Naive thymus-derived CD4-positive, alpha-beta T cell (primary cell): Measurements from ENCODE around the gene RBMS3. TPM values are rescaled to one million over a fixed set of nuclear protein-coding genes. Genes with fewer than 3 reads are reported as not detected.

ENCODE experiments used
- ATAC-seq: fragments of 150-1000 bp; cut with Tn5 transposase; 2 replicates; pipeline ENCODE4 v1.10.0; 2021; ENCODE audit warnings: mild to moderate bottlenecking, moderate library complexity
- CTCF ChIA-PET: fragments of 350-600 bp; sonication (Branson Sonifier 250); formaldehyde crosslinking; loops from one replicate; lab custom pipeline; 2021; ENCODE audit warnings: antibody characterized with exemption; lab: Charles Lee
- POLR2A ChIA-PET: fragments of 350-600 bp; sonication (Branson Sonifier 250); formaldehyde crosslinking; loops from one replicate; lab custom pipeline; 2021; ENCODE audit warnings: antibody characterized with exemption, inconsistent platforms; lab: Charles Lee
- DNase-seq, 9 donors: peaks; one replicate each; pipeline versions ENCODE4 v3.0.0 to v3.0.0-alpha.2; 2020 to 2022; ENCODE audit warnings: mixed read lengths in 1 of 9
- H3K27ac ChIP-seq: one replicate; pipeline ENCODE4 v1.7.0; 2013; ENCODE audit warnings: mild to moderate bottlenecking, low read depth, low read length, moderate library complexity
- H3K27me3 ChIP-seq, 2 donors: one replicate each; pipeline ENCODE4 v1.7.0; 2013; ENCODE audit warnings: low read length in 2 of 2, mild to moderate bottlenecking in 2 of 2, moderate library complexity in 2 of 2; ENCODE audit not compliant: control insufficient read depth in 2 of 2, insufficient read depth in 2 of 2
- H3K36me3 ChIP-seq, 3 experiments: 1 replicate in 2 of 3; 2 replicates in 1 of 3; pipeline ENCODE4 v1.7.0; 2013; ENCODE audit warnings: low read length in 3 of 3, mild to moderate bottlenecking in 3 of 3, moderate library complexity in 1 of 3; ENCODE audit not compliant: insufficient read depth in 3 of 3, control insufficient read depth in 2 of 3
- H3K4me1 ChIP-seq, 2 donors: one replicate each; pipeline ENCODE4 v1.7.0; 2013; ENCODE audit warnings: low read length in 2 of 2, mild to moderate bottlenecking in 2 of 2, moderate library complexity in 1 of 2; ENCODE audit not compliant: control insufficient read depth in 2 of 2, insufficient read depth in 2 of 2
- H3K4me3 ChIP-seq: 2 replicates; pipeline ENCODE4 v1.7.0; 2013; ENCODE audit warnings: mild to moderate bottlenecking, low read length
- H3K9me3 ChIP-seq, 3 experiments: 1 replicate in 2 of 3; 2 replicates in 1 of 3; pipeline ENCODE4 v1.7.0; 2013; ENCODE audit warnings: low read length in 3 of 3; ENCODE audit not compliant: control insufficient read depth in 2 of 3
- H3K27ac Mint-ChIP-seq, 9 donors: one replicate each; pipeline ENCODE4 v1.8.0; 2020 to 2022; ENCODE audit warnings: mixed read lengths in 9 of 9, mild to moderate bottlenecking in 8 of 9, moderate library complexity in 5 of 9, inconsistent platforms in 2 of 9
- H3K27me3 Mint-ChIP-seq, 5 donors: one replicate each; pipeline ENCODE4 v1.8.0; 2021 to 2022; ENCODE audit warnings: mixed read lengths in 5 of 5, mild to moderate bottlenecking in 1 of 5
- H3K36me3 Mint-ChIP-seq, 5 donors: one replicate each; pipeline ENCODE4 v1.8.0; 2020 to 2022; ENCODE audit warnings: mixed read lengths in 5 of 5, mild to moderate bottlenecking in 3 of 5, inconsistent platforms in 1 of 5
- H3K4me1 Mint-ChIP-seq, 7 donors: one replicate each; pipeline ENCODE4 v1.8.0; 2020 to 2022; ENCODE audit warnings: mixed read lengths in 7 of 7, mild to moderate bottlenecking in 3 of 7, inconsistent platforms in 1 of 7
- H3K4me3 Mint-ChIP-seq, 10 donors: one replicate each; pipeline ENCODE4 v1.8.0; 2020 to 2022; ENCODE audit warnings: mild to moderate bottlenecking in 10 of 10, mixed read lengths in 10 of 10, moderate library complexity in 6 of 10, inconsistent platforms in 2 of 10
- H3K9me3 Mint-ChIP-seq, 11 donors: one replicate each; pipeline ENCODE4 v1.8.0; 2020 to 2022; ENCODE audit warnings: mixed read lengths in 11 of 11, mild to moderate bottlenecking in 4 of 11, inconsistent platforms in 1 of 11, moderate library complexity in 1 of 11
- intact Hi-C, 2 donors: fragments of 100-400 bp; cut with micrococcal nuclease; formaldehyde crosslinking; loops; one replicate each; pipeline ENCODE4 v1.15.1; 2023
- polyA plus RNA-seq, 2 donors: library from polyadenylated mRNA; unstranded; fragments of 300-500 nt; fragmentation: Illumina TruSeq; gene quantifications; one replicate each; pipeline ENCODE4 v1.2.3, GENCODE V29; 2021
- total RNA-seq, 6 experiments: library from RNA in 5 of 6; stranded (reverse) in 5 of 6; gene quantifications; 1 replicate in 5 of 6; 2 replicates in 1 of 6; pipeline ENCODE4 v1.2.3 and lab custom pipeline; 2021 to 2026

The RBMS3 gene
- total and polyA plus RNA-seq, 7 experiments from 2014 or later, result 0.15 to 4.9 (median 0.49) TPM

DNA sequence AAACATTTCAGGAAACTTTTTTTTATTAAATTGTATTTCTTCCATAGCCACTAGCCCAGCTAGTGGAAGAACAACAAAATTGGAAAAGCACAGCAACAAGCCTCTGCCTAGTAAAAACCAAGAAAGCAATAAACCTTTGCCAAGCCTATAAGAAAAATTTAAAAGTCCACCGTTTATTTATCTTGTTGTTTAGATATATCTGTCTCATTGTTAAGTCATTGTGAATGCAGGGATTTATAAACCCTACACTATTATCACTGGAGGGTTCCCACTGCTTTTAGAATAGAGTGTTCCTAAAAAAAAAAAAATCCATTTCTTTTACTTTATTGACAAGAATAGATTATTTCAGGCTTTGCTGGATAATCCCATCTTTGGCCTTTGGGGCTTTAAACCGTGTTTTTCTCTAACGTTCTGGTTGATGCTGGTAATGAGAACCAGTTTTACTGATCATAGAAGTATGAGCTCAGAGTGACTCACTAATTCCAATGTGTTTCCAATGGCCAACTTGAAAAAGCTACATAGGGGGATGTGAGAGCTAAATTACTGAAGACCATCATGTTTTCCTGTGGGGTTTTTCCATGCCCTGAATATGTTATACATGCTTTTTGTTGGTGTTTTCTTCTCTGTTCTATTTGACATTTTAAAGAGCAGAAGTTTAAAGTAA is 634.1 kb downstream of the RBMS3 start:
- Histone ChIP-seq H3K27me3 (no peaks in the 10 kb centered on the region), H3K4me3 (no peak overlapping the region), H3K9me3 (no peaks in the 10 kb centered on the region), H3K4me1 (no peaks in the 10 kb centered on the region), H3K36me3 (no peaks in the 10 kb centered on the region), H3K27ac (no peak overlapping the region)
- CTCF ChIA-PET, result no interaction called here
- Mint-ChIP-seq H3K36me3 (no peaks in the 10 kb centered on the region), H3K27me3 (peaks cover 0 to 27% (median 13%) of the 10 kb centered on the region in 5 donors), H3K9me3 (no peaks in the 10 kb centered on the region), H3K4me1 (no peaks in the 10 kb centered on the region), H3K4me3 (no peak overlapping the region), H3K27ac (no peak overlapping the region)
- POLR2A ChIA-PET, result no interaction called here
- intact Hi-C loops, result no loop called here
- ATAC-seq, result no peak
- DNase-seq, result no peak

DNA sequence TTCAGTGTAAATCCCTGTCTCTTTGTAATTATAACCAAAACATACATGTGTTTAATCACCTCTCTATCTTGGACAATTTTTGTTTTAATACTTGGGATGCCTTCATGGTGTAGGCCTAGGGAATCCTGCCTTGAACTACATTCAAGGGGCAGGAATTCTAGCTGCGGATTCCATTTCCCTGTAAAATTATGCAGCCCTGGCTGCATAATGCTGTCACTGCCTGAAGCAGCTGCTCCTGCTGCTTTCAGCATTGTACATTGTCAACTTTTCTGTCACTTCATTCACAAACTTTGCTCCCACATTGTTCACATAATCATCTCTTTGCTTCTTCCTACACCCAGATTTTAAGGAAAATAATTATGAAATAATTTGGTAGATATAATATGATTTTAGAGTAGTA is 638.7 kb downstream of the RBMS3 start:
- intact Hi-C loops, result no loop called here
- no peaks in the 10 kb centered on the region for H3K4me1 Mint-ChIP-seq
- Histone ChIP-seq H3K27me3 (no peaks in the 10 kb centered on the region), H3K4me3 (no peak overlapping the region), H3K9me3 (no peaks in the 10 kb centered on the region), H3K4me1 (no peaks in the 10 kb centered on the region), H3K36me3 (no peaks in the 10 kb centered on the region), H3K27ac (no peak overlapping the region)
- POLR2A ChIA-PET, result no interaction called here
- H3K27ac Mint-ChIP-seq, result no peak overlapping the region
- ATAC-seq (no peak), DNase-seq (no peak)
- H3K4me3 Mint-ChIP-seq, result no peak overlapping the region
- no peaks in the 10 kb centered on the region for H3K36me3 Mint-ChIP-seq
- CTCF ChIA-PET, result no interaction called here
- H3K9me3 Mint-ChIP-seq, result peaks cover 0 to under 1% (median 0%) of the 10 kb centered on the region in 11 donors
- peaks cover 0 to 25% (median 12%) of the 10 kb centered on the region in 5 donors for H3K27me3 Mint-ChIP-seq

DNA sequence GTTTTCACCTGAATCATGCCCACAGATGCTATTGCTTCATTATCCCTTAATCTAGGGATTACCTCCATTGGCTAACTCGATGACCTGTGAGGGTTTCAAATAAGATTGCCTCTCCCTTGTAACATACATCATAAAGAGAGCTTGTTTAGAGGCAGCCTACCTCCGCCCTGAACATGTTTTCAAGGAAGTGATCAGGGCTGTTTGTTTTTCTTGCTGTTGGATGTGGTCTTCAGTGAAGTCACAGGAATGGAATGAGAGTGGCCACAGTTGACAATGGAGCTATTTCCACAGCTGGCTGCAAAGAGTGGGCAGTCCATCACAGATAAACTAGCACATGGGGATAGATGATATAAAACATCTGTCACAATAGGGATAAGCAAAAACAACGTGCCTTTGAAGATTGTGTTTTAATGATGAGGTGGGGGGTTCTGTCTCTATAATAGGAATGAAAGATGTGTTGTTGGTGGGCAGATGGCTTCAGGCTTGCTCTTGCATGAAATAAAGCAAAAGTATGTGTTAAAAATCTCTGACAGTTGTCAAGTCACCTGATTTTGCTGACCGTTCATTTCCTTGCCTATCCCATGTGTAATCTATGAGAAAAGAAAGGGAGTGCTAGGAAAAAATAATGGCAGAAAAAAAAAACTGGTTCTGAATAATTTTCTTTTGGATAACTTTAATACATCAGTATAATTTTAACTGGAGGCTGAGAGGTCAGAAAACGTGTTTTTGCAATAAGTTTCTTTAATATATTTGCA is 642.3 kb downstream of the RBMS3 start:
- H3K4me3 ChIP-seq, result no peak overlapping the region
- Mint-ChIP-seq H3K4me3 (no peak overlapping the region), H3K27ac (no peak overlapping the region), H3K27me3 (peaks cover 0 to 17% (median 9%) of the 10 kb centered on the region in 5 donors), H3K4me1 (peaks cover 0 to 2% (median 0%) of the 10 kb centered on the region in 7 donors), H3K36me3 (no peaks in the 10 kb centered on the region), H3K9me3 (peaks cover 0 to 3% (median 0%) of the 10 kb centered on the region in 11 donors)
- no peaks in the 10 kb centered on the region for H3K4me1 ChIP-seq
- H3K9me3 ChIP-seq, result no peaks in the 10 kb centered on the region
- POLR2A ChIA-PET, result no interaction called here
- DNase-seq (no peak), ATAC-seq (no peak)
- intact Hi-C loops, result no loop called here
- no peaks in the 10 kb centered on the region for H3K36me3 ChIP-seq
- no peaks in the 10 kb centered on the region for H3K27me3 ChIP-seq
- CTCF ChIA-PET, result no interaction called here
- no peak overlapping the region for H3K27ac ChIP-seq

DNA sequence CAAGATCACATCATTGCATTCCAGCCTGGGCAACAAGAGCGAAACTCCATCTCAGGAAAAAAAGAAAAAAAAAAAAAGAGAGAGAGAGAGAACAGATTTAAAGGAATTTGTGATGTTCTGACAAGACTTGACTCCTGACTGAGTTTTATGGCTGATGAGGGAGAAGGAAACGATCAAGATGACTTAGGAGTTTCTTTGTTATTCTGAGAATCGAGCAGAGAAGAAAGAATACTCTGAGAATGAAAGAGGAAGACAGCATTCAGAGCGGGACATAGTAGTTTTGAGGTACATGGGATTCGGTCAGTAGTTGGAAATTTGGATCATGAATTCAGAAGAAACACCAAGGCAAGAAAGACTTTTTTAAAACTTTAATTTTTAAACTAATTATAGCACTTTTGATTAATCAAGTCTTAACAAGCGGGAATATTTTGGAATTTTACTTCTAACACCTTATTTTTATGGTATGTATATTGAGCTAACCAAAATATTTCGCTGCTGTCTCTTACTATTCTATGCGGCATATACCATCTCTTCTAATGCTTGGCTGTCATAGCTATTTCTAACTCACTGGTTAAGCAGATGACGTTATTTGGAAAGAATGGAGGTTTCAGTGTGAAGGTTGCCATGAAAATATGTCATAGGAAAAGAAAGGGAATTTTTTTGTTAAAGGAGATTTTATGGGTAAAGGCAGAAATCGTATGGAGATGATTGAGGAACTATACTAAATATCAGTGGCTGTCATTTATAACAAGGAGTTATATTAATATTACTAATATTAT is 644.1 kb downstream of the RBMS3 start:
- no peaks in the 10 kb centered on the region for H3K36me3 ChIP-seq
- no peaks in the 10 kb centered on the region for H3K9me3 ChIP-seq
- intact Hi-C loops, result no loop called here
- H3K36me3 Mint-ChIP-seq, result no peaks in the 10 kb centered on the region
- H3K4me1 Mint-ChIP-seq, result peaks cover 0 to 2% (median 0%) of the 10 kb centered on the region in 7 donors
- H3K27ac ChIP-seq, result no peak overlapping the region
- H3K27me3 Mint-ChIP-seq, result peaks cover 0 to 13% (median 4%) of the 10 kb centered on the region in 5 donors
- ChIA-PET CTCF (no interaction called here), POLR2A (no interaction called here)
- H3K27ac Mint-ChIP-seq, result no peak overlapping the region
- no peaks in the 10 kb centered on the region for H3K4me1 ChIP-seq
- ATAC-seq, result no peak
- no peak overlapping the region for H3K4me3 Mint-ChIP-seq
- no peak for DNase-seq
- H3K27me3 ChIP-seq, result no peaks in the 10 kb centered on the region
- peaks cover 0 to 3% (median 0%) of the 10 kb centered on the region in 11 donors for H3K9me3 Mint-ChIP-seq
- no peak overlapping the region for H3K4me3 ChIP-seq

DNA sequence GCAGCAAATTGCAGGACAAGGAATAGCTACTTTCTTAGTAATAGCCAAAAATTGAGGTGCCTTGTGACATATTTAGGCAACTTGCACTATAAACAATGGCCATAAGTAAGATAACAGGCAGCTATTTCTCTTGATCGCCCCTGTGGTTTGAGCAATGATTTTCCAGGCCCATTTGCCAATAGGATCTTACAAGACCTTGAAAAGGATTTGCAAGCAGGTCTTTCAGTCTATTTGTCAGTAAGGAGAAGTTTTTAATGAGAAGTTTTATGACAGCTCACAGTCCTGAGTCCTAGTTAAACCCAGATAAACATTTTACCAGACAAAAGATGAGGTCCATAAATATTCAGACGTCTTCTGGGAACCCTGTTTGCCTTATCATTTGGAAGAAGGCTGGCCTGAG is 645.5 kb downstream of the RBMS3 start:
- POLR2A ChIA-PET, result no interaction called here
- intact Hi-C loops, result no loop called here

DNA sequence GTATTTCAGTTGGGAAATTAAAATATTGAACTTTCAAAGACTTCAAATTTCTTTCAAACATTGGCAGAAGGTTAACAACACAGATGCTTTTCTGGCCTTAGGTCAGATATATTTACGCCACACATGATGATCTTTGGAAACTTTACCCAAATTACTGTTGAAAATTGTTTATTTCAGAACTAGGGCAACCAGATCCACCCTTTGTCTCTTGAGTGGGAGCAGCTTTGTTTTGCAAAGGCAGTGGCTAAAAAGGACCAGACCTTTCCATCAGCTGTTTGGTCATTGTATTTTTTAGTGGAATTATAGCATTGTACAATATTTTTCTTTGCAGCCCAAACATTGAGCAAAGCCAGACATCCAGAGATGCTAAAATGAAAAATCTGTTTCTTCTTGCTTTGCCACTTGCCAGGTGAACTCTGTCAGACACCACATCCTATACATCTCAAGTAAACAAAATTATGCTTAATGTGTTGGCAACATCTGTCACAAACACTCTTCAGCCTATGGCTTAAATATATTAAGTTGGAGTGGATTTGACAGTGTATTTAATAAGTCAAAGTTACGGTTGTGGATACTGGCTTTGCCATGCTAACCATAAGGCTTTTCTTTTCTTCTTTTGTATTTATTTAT is 651.9 kb downstream of the RBMS3 start:
- Histone ChIP-seq H3K27me3 (no peaks in the 10 kb centered on the region), H3K9me3 (no peaks in the 10 kb centered on the region), H3K27ac (no peak overlapping the region), H3K4me3 (no peak overlapping the region), H3K36me3 (no peaks in the 10 kb centered on the region), H3K4me1 (no peaks in the 10 kb centered on the region)
- no peaks in the 10 kb centered on the region for H3K36me3 Mint-ChIP-seq
- no peak overlapping the region for H3K27ac Mint-ChIP-seq
- ChIA-PET CTCF (no interaction called here), POLR2A (no interaction called here)
- H3K9me3 Mint-ChIP-seq, result no peaks in the 10 kb centered on the region
- DNase-seq (no peak), ATAC-seq (no peak)
- intact Hi-C loops, result no loop called here
- no peak overlapping the region for H3K4me3 Mint-ChIP-seq
- H3K27me3 Mint-ChIP-seq, result peaks cover 0 to 46% (median 18%) of the 10 kb centered on the region in 5 donors
- H3K4me1 Mint-ChIP-seq, result peaks cover 0 to 5% (median 0%) of the 10 kb centered on the region in 7 donors

More for the DNA sequence above, 645.5 kb downstream of the RBMS3 start:
- Mint-ChIP-seq H3K4me3 (no peak overlapping the region), H3K4me1 (peaks cover 0 to 2% (median 0%) of the 10 kb centered on the region in 7 donors), H3K36me3 (no peaks in the 10 kb centered on the region), H3K9me3 (peaks cover 0 to 3% (median 0%) of the 10 kb centered on the region in 11 donors), H3K27me3 (peaks cover 0 to 19% (median 7%) of the 10 kb centered on the region in 5 donors), H3K27ac (no peak overlapping the region)
- Histone ChIP-seq H3K9me3 (no peaks in the 10 kb centered on the region), H3K36me3 (no peaks in the 10 kb centered on the region), H3K27me3 (no peaks in the 10 kb centered on the region), H3K27ac (no peak overlapping the region), H3K4me3 (no peak overlapping the region), H3K4me1 (no peaks in the 10 kb centered on the region)
- ATAC-seq, result no peak
- CTCF ChIA-PET, result no interaction called here
- DNase-seq, result no peak
